Loucy (cell line): Measurements from ENCODE around the gene SUCLG1.
"Not testable (repeated sequence)": the region's sequence is repeated elsewhere in the genome, so short reads cannot be mapped to it uniquely, and the experiment has no call there.

Experiments
- CTCF ChIP-seq: fragments of 200-600 bp; sonication (generic); conservative IDR thresholded peaks from 2 replicates; pipeline ENCODE4 v1.5.1; 2014; ENCODE audit warnings: mild to moderate bottlenecking, antibody characterized with exemption, low read length
- EZH2phosphoT487 ChIP-seq: fragments of 200-600 bp; IDR thresholded peaks from 2 replicates; pipeline ENCODE4 v1.6.1; 2018; ENCODE audit warnings: antibody characterized with exemption, mild to moderate bottlenecking, moderate library complexity, borderline replicate concordance

GRCh38 chr2:84399839-84400238 is 59.2 kb downstream of the SUCLG1 start:
- TF ChIP-seq CTCF, EZH2phosphoT487: not testable (repeated sequence)
